Lung microvascular endothelial cell (primary cell): ENCODE data around the gene ARHGEF40. TPM values are rescaled to one million over a fixed set of nuclear protein-coding genes. Genes with fewer than 3 reads are reported as not detected.
A peak's percentile ranks its signal among the peaks of the same experiment; 100 is the strongest.

Experiments
- DNase-seq, 2 donors: peaks; one replicate each; pipeline versions ENCODE4 v3.0.0 to v3.0.0-alpha.2; 2010; ENCODE audit warnings: low read depth in 2 of 2
- total RNA-seq: library from RNA; depleted of rRNA; stranded (reverse); fragments of >200 nt; gene quantifications from 2 replicates; pipeline ENCODE4 v1.2.1, GENCODE V29; 2014

ARHGEF40 gene
- total RNA-seq, 1 donor from 2014 or later, result 5.8 TPM

DNA sequence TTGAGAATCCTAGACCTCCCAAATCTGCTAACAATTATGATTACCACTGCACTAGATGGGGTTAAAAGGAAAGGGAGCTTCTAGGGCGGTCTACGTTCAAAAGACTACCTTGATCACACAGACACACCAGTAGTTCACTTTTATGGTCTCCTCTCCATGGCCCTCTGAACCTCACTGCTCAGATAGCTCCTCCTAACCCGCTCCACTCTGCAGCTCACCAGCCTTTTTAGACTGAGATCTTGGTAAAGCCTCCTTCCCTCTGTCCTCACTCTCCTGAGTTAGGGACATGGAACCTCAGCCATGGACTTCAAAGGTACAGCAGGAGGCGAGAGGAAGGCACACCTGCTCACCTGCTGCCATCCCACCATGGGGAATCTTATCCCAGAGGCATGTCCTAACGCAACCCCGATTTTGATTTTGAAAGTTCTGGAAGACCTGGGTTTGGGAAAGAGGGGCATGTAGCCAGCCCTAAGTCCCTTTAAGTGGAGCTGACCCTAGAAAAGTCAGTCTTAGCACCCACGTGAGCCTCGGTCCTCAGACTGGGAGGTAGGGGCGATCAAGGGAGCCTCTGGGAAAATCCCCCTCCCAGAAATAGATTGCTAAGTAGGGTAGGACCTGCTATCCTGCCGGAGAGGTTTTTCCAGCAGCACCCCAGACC is 27.0 kb downstream of the ARHGEF40 start:
- no peak for DNase-seq

DNA sequence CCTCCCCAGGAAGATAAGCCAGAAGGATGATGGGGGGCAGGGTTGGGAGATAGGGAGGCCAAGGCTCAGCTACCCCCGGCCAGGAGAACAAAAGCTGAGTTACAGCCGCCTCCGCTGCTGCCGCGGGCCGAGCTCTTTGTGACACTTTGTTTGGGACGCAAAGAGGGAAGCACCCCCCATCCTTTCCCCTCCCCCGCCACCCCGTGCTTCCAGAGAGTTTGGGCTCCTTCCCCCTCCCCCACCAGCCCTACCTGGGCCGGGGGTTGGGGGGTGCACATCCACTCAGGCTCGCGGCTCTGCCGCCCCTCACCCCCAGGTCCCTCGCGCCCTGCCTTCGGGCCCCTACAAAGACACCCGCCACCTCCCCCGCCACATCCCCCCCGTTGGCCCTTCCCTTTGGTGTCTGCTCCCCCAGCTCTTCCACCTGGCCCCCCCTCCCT is 27.6 kb downstream of the ARHGEF40 start:
- no peak for DNase-seq

GRCh38 chr14:21098076-21098891 is 28.2 kb downstream of the ARHGEF40 start, which contains the start of gene ZNF219:
Gene ZNF219 (minus strand): TSS chr14:21098655. CDS start chr14:21093591, 5,064 bp downstream.
- DNase-seq, result peak; percentile 39

DNA sequence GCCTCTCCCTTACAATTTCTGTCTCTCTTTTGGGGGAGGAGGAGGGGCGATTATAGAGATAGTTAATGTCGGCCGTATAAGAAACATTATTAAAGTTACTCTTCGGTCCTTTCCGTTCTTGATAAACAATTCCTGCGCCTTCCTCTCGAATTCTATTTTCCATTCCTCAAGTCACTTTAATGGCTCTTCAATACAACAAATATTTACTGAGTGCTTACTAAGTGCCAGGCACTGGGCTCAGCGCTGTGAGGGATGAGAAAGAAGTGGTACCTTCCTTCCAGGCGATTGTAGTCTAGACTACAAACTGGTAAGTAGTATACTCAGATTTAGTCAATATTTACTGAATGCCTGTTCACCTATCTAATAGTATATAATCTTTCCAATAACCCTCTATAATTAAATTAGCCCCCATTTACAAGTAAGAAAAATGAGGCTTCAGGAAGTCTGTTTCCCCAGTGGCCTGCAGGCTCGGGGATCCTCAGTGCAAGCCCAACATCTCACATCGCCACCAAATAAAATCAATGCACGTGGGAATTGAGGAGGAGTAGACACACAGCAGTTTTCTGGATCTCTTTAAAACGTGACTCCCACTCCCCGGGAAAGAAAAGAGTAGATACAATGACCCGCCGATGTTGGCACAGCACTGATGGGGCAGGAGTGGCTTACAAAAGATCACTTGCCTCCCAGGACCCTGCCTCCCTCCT is 28.9 kb downstream of the ARHGEF40 start:
- DNase-seq, result no peak

- DNase-seq, result no peak
Measured at GRCh38 chr14:21099596-21099985, 29.5 kb downstream of the ARHGEF40 start.

GRCh38 chr14:21100931-21101330 is 30.8 kb downstream of the ARHGEF40 start, which contains the start of gene TMEM253:
Gene TMEM253 (plus strand): TSS chr14:21101066. CDS start chr14:21101344, 278 bp downstream.
- DNase-seq, result no peak

DNA sequence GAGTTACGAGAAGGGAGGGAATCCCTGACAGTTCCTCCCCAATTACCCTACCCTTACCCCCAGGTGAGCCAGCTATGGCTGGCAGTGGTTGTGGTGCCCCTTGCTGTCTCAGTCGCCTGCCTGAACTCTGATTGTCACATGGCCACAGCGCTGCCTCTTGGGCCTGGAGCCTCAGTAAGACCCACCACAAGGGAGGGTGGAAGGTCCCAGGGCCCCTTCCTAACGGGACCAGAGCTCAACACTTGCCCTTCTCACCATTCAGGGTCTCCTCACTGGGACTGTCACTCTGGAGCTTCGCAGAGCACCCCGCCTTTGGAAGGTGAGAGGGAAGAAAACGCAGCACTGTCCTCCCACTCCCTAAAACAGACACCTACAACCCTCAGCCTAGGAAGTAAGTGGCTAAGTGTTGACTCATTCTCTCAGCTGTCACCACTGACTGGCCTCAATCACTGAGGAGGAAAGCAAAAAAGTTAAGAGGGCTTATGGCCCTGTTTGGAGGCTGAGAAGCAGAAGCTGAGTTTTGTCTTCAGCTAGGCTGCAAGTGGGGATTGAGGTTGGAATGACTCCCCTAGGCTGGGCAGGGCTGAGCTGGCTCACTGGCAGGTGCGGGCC is 31.8 kb downstream of the ARHGEF40 start:
- DNase-seq, result no peak

DNA sequence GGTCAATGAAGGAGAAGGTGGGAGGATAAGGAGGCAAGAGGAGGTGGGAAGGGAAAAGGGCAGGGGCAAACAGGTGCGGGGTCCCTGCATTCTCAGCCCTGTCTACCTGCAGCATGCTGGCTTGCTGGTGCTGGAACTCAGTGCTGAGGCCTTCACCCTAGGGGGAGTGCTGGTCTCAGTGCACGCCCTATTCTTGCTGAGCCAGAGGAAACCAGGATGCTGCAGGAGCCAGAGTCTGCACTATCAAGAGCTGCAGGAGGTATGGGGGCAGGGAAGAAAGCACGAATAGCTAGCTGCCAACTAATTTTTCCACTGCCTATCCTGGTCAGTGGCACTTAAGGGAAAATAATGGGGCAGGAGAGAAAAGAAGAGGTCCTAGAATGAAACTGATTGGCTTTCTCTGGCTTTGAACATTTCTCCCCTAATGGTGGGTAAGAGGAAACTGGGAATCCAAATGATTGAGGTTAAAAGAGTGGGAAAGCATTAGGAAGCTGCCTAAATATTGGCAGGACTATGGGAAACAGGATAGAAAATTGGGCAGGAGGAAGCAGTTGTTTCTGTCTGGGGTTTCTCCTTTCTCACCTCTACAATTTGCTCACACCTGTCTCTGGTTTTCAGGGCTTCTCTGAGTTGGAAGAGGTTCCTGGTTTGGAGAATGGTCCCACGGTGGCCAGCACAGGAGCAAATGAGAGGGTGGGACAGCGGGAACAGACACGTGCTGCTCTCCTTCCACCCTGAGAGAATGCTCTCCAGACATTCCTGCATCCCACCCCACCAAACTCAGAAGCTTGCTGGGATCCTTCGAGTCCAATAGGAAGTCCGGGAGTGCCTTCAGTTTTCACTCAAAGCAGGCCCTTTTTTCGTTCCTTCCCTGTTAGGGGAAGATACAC is 32.7 kb downstream of the ARHGEF40 start:
- DNase-seq, result no peak

DNA sequence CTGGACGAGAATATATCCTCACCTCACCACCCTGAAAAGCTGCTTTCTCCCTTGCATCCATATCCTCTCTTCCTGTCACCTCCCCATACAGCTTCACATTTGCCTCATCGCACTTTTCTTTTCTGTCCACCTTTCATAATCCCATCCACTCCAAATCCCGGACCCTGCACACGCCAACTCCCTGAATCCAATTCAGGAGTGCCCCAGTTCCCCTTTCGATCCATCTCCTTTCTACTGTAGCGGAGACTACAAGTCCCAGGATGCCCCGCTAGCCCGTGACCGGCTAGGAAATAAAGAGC is 33.3 kb downstream of the ARHGEF40 start:
- no peak for DNase-seq

- peak; percentile 95 to 97 for DNase-seq
Measured at GRCh38 chr14:21103710-21104447, 33.8 kb downstream of the ARHGEF40 start.

DNA sequence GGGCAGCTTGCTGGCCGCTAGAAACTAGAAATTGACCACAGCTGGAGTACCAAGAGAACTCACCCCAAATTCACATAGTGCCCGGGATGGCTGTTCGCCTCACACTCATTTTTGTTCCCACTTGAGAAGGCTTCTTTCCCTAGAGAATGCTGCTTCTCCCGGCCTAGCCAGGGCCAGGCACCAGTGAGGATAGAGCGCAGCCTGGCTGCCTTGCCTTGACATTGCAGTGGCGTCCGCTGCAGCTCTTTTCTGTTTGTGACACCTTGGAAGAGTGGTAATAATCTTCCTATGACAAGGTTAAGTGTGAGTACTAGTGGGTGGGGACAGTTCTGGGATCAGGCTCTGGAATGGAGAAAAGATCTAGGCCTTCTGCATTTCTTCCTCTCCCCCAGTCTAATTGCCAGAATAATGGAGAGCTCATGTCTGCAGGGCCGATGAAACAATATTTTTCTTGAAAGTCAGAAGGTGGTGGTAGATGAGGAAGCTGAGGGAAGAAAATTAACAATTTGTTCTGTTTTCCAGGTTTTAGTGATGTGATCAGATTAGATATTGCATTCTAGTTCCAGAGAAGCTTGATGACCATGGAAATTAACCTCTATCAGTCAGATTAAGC is 34.5 kb downstream of the ARHGEF40 start:
- DNase-seq, result peak; percentile 82 to 83

- no peak for DNase-seq
Measured at GRCh38 chr14:21105095-21105494, 35.0 kb downstream of the ARHGEF40 start.

- no peak for DNase-seq
Measured at GRCh38 chr14:21106176-21106497, 36.0 kb downstream of the ARHGEF40 start.

DNA sequence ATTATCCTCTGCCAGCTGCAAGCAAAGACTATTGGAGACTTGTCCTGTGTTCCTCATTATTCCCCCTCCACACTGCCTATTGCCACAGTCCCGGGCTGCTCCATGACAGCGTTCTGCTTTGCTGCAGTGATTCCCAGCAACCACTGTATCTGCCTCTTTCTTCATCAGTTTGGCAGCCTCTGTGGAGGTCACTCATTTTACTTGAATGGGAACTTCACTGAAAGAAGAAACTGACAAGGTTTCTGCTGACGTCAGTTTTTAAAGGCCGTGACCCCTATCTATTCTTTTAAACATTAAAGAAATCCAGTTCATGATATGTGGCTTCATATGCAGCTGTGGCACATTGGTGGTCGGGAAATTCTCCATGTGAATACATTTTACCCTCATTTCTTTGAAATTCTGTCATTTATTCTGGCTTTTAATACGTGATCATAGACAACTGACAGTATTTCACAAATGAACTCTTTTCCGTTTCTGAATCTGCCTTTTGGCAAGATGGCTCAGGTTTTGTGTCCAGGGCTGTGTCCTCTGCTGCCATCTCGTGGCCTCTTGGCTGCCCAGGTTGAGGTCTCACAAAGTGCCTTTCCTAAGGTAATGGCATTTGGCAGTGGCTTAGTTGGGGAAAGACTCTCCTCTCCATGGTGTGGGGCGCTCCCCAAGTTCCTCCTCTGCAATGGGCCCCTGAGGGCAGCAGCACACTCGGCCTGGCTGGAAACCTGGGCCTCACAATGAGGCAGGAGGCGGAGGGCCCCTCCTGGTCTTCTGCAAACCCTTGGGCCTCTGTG is 36.6 kb downstream of the ARHGEF40 start:
- peak; percentile 77 to 87 for DNase-seq

GRCh38 chr14:21107283-21107800 is 37.2 kb downstream of the ARHGEF40 start:
- peak; percentile 28 to 51 for DNase-seq

GRCh38 chr14:21108791-21109190 is 38.7 kb downstream of the ARHGEF40 start:
- DNase-seq, result no peak

DNA sequence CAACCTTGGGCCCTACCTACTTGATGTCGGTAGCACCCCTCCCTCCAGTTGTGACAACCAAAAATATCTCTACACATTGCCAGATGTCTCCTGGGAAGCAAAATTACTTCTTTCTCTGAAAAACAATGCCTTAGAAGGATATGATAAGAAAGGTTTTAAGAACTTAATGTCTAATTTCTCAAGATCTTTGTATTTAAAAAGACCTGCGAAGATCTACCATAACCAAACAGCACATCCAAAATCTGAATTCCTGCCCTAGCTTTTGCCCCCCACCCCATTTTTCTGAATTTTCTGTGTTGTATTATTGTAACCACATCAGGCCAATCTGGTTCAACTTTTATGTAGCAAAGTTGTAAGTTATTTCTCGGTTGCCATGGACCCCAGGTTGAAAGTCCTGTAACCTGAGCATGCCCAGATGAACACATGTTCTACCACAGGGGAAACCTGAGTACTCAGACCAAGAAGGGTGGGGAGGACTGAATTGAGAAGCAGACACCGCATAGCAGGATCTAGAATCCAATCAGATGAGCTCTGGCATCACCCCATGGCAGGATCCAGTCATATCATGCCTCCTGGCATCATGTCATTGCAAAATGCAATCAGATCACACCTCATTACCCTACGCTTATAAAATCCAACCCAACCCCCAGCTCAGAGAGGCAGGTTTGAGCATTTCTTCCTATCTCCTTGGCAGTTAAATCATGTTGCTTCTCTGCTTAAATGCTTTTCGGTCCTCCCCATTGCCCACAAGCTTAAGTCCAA is 39.5 kb downstream of the ARHGEF40 start:
- no peak for DNase-seq

DNA sequence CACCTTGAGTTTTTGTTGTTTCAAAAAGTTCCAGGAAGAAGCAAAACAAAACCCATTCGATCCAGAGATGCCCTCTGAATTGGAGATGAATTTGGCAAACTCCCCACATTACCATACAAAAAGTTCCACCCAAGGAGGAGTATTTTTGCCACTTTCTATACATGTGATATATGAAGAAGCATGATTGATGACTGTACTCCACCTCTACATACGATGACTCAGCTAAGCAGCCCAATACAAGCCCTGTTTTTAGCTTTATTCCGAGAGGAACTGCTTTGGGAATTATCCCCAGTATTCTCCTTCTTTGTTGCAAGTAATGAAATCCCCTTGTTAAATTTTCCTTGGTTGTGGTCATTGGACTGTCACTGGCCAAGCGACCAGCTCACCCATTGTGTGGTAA is 42.2 kb downstream of the ARHGEF40 start:
- DNase-seq, result no peak
